Measurements from ENCODE around the gene FBXO34.

Gene FBXO34

GRCh38 chr14:55356913-55357312 lies 85.7 kb downstream of the FBXO34 start:
- no peaks in the 10 kb centered on the region for H3F3A ChIP-seq (ENCODE audit: low read depth)
- H3K9ac ChIP-seq (ENCODE audit: low read depth, low read length, poor library complexity, severe bottlenecking): no peak overlapping the region
- TF ChIP-seq EZH2phosphoT487 (IDR thresholded peaks at IDR 0.05; ENCODE audit: borderline replicate concordance) (no peak), CTCF (conservative IDR thresholded peaks at IDR 0.05; ENCODE audit: low read length) (no peak)

GRCh38 chr14:55359307-55359706 lies 88.1 kb downstream of the FBXO34 start:
- Histone ChIP-seq H4K20me1 (ENCODE audit: insufficient read depth, low read length, poor library complexity, severe bottlenecking) (peaks cover 3% of the 10 kb centered on the region), H3K4me3 (ENCODE audit: low read length, poor library complexity, severe bottlenecking) (no peak overlapping the region), H3K9me3 (ENCODE audit: insufficient read depth, low read depth, low read length) (no peaks in the 10 kb centered on the region), H3K36me3 (ENCODE audit: insufficient read depth, low read length) (peaks cover 17% of the 10 kb centered on the region; the same call in 1 of the 2 replicates), H3K4me1 (ENCODE audit: insufficient read depth, low read length, poor library complexity, severe bottlenecking) (no peaks in the 10 kb centered on the region), H3F3A (ENCODE audit: low read depth) (no peaks in the 10 kb centered on the region), H3K4me2 (ENCODE audit: low read depth, low read length, poor library complexity, severe bottlenecking) (no peak overlapping the region), H3K9me2 (replicated peaks; ENCODE audit: low read depth, low read length) (no peaks in the 10 kb centered on the region), H3K9ac (ENCODE audit: low read depth, low read length, poor library complexity, severe bottlenecking) (no peak overlapping the region), H2AFZ (ENCODE audit: low read length) (no peak overlapping the region), H3K79me2 (ENCODE audit: insufficient read depth, low read length) (no peaks in the 10 kb centered on the region), H3K27me3 (ENCODE audit: insufficient read depth, low read length, poor library complexity, severe bottlenecking) (no peaks in the 10 kb centered on the region)
- TF ChIP-seq CTCF (conservative IDR thresholded peaks at IDR 0.05; ENCODE audit: low read length): no peak
- TF ChIP-seq EZH2phosphoT487 (IDR thresholded peaks at IDR 0.05; ENCODE audit: borderline replicate concordance): no peak

More at GRCh38 chr14:55356913-55357312, 85.7 kb downstream of the FBXO34 start:
- Histone ChIP-seq H2AFZ (ENCODE audit: low read length) (no peak overlapping the region), H3K9me3 (ENCODE audit: insufficient read depth, low read depth, low read length) (no peaks in the 10 kb centered on the region), H3K27me3 (ENCODE audit: insufficient read depth, low read length, poor library complexity, severe bottlenecking) (no peaks in the 10 kb centered on the region), H3K4me1 (ENCODE audit: insufficient read depth, low read length, poor library complexity, severe bottlenecking) (no peaks in the 10 kb centered on the region), H3K4me2 (ENCODE audit: low read depth, low read length, poor library complexity, severe bottlenecking) (no peak overlapping the region), H3K79me2 (ENCODE audit: insufficient read depth, low read length) (no peaks in the 10 kb centered on the region), H3K36me3 (ENCODE audit: insufficient read depth, low read length) (peaks cover 36% of the 10 kb centered on the region; the same call in 1 of the 2 replicates), H4K20me1 (ENCODE audit: insufficient read depth, low read length, poor library complexity, severe bottlenecking) (peaks cover 3% of the 10 kb centered on the region), H3K4me3 (ENCODE audit: low read length, poor library complexity, severe bottlenecking) (no peak overlapping the region), H3K9me2 (replicated peaks; ENCODE audit: low read depth, low read length) (no peaks in the 10 kb centered on the region)

GRCh38 chr14:55361190-55361589 lies 90.0 kb downstream of the FBXO34 start:
- Histone ChIP-seq H3K4me1 (ENCODE audit: insufficient read depth, low read length, poor library complexity, severe bottlenecking) (no peaks in the 10 kb centered on the region), H3F3A (ENCODE audit: low read depth) (no peaks in the 10 kb centered on the region), H3K9me3 (ENCODE audit: insufficient read depth, low read depth, low read length) (no peaks in the 10 kb centered on the region), H3K9me2 (replicated peaks; ENCODE audit: low read depth, low read length) (no peaks in the 10 kb centered on the region), H2AFZ (ENCODE audit: low read length) (no peak overlapping the region), H3K4me2 (ENCODE audit: low read depth, low read length, poor library complexity, severe bottlenecking) (no peak overlapping the region), H3K36me3 (ENCODE audit: insufficient read depth, low read length) (peaks cover 3% of the 10 kb centered on the region; the same call in 1 of the 2 replicates), H3K4me3 (ENCODE audit: low read length, poor library complexity, severe bottlenecking) (no peak overlapping the region), H4K20me1 (ENCODE audit: insufficient read depth, low read length, poor library complexity, severe bottlenecking) (no peaks in the 10 kb centered on the region), H3K9ac (ENCODE audit: low read depth, low read length, poor library complexity, severe bottlenecking) (no peak overlapping the region), H3K79me2 (ENCODE audit: insufficient read depth, low read length) (no peaks in the 10 kb centered on the region), H3K27me3 (ENCODE audit: insufficient read depth, low read length, poor library complexity, severe bottlenecking) (no peaks in the 10 kb centered on the region)
- TF ChIP-seq CTCF (conservative IDR thresholded peaks at IDR 0.05; ENCODE audit: low read length) (no peak), EZH2phosphoT487 (IDR thresholded peaks at IDR 0.05; ENCODE audit: borderline replicate concordance) (no peak)
